Dermis microvascular lymphatic vessel endothelial cell (primary cell): Measurements from ENCODE around the gene SWAP70. TPM values are rescaled to one million over a fixed set of nuclear protein-coding genes. Genes with fewer than 3 reads are reported as not detected.
A peak's percentile ranks its signal among the peaks of the same experiment; 100 is the strongest.

Source experiments
- DNase-seq, 2 donors: peaks; one replicate each; pipeline versions ENCODE4 v3.0.0 to v3.0.0-alpha.2; 2010; ENCODE audit warnings: low read depth in 2 of 2
- total RNA-seq: library from RNA; depleted of rRNA; stranded (reverse); fragments of >200 nt; gene quantifications from 2 replicates; pipeline ENCODE4 v1.2.1, GENCODE V29; 2014

The SWAP70 gene
- total RNA-seq, 1 donor from 2014 or later = 55.8 TPM

GRCh38 chr11:9748361-9748970 lies 84.6 kb downstream of the SWAP70 start:
- peak; percentile 59 to 82 for DNase-seq

DNA sequence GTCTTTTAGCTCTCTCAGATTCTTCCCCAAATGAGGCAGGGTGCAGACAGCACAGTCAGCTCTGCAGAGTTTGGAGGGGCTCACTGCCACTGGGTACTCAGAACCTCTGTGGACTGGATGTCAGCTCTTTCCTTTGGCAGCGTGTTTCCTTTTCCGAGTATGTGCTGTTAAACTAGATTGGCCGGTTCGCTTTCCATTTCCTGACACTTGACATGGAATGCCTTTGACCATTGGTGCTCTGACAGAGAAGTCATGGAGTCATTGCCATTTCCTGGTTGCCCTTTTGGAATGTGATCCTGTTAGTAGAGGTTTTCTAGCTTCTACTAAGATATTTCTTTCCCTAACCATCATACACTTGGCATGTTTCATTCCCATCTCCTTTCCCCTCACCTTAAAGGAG lies 86.7 kb downstream of the SWAP70 start:
- peak in 1 of 2 donors; percentile 34 for DNase-seq

GRCh38 chr11:9752091-9752490 lies 88.2 kb downstream of the SWAP70 start:
- DNase-seq = no peak

GRCh38 chr11:9753021-9753420 lies 89.1 kb downstream of the SWAP70 start:
- DNase-seq = no peak

- DNase-seq = no peak
Observed at GRCh38 chr11:9754010-9754471, 90.2 kb downstream of the SWAP70 start.

DNA sequence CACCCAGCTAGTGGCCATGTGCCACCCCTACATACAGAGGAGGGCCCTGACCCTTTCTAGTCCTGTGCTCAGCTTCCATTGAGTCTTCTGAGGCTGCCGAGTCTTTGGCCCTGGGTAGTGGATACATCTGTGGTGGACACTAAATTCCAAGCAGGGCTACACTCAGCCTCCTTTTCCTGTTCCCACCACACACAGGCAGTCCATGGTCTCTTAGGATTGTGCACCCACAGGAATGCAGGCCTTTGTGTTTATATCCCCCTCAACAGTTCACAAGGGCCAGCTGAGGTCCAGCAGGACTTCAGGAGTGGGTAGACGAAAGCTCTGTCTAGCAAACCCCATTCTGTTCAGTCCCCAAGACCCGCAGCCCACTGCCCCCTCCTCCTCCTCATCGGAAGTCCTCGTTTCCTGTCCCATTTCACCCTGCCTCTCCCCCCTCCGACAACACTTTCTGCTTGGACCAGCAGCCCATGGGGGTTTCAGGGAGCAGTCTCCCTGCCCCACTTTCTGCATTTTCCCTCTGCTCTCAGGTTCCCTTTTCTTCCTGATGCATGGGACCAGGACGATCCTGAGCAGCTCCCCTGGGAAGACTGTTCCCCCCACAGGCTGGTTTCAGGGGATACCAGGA lies 91.8 kb downstream of the SWAP70 start:
- DNase-seq = peak in 1 of 2 donors; percentile 50

GRCh38 chr11:9756461-9756860 lies 92.6 kb downstream of the SWAP70 start:
- no peak for DNase-seq

DNA sequence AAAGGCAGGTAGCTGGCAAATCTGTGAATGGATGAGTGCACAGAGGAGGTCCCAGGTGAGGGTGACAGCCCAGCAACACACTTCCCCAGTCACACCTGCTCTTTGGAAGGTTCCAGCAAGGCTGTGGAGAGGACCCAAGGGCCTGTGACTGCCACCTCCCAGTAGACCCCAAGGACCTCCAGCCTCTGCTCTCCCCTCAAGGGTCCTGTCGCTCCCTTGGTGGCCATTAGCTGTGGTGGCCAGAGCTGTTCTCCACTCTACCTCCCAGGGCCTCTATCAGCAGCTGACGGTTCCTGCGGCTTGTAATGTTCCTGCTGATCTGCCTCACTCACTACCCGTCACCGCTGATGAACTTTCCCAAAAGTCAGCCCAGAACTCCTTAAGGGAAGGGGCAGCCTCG lies 93.0 kb downstream of the SWAP70 start:
- DNase-seq = no peak

- peak; percentile 43 to 83 for DNase-seq
Observed at GRCh38 chr11:9757809-9758636, 94.1 kb downstream of the SWAP70 start.

- peak; percentile 43 to 93 for DNase-seq
Observed at GRCh38 chr11:9758637-9759518, 95.0 kb downstream of the SWAP70 start.

DNA sequence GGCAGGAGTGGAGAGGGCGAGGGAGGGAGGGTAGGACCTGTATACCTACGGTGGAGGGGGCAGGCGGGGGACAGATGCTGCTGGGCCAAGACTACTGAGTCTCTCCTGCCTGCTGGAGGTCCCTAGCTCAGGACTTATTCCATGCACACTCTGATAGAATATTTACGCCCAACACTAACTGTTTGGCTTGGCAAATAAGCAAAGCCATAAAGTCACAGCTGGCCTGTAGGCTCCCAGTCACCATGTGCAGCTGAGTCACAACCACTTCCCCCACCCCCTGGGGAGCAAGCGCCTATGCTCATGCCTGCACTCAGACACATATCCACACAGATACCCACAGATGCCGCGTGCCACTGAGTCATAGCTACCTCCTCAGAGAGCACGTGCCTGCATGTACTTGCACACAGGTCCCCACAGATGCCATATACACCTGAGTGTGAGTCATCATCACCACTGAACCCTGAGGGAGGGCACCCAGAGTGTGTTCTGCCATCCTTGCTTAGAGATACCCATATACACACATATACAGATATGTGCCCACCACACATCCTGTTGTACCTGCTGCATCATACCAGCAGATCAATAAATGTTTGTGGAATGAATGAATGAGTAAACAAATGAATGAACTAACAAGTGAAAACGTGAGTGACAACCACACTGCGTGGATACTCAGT lies 95.8 kb downstream of the SWAP70 start:
- DNase-seq = peak; percentile 97 to 100

- DNase-seq = peak in 1 of 2 donors; percentile 33
Observed at GRCh38 chr11:9760193-9760575, 96.3 kb downstream of the SWAP70 start.

DNA sequence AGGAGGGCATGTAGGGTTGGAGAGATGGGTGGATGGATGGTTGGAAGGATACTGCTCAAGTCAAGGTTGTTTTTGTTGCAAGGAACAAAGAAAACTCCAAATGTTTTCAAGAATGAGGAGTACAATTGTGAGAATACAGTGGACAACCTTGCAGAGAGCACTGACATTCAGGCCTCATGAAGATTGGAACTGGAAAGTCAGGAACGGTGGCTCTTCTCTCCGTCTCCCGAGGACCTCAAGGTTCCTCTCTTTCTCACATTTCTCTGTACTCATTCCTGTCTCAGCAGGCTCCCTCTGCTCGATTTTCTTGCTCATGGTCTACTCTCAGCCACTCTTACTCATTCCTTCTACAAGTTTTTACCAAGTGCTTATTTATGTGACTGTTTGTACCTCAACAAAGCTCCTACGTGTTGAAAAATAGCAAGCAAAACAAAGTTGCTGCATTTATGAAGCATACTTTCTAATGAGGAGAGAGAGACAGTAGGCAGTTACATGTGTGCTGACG lies 97.6 kb downstream of the SWAP70 start:
- DNase-seq = no peak

GRCh38 chr11:9762531-9762930 lies 98.7 kb downstream of the SWAP70 start:
- no peak for DNase-seq

GRCh38 chr11:9763301-9763700 lies 99.4 kb downstream of the SWAP70 start:
- DNase-seq = no peak

- DNase-seq = peak; percentile 87 to 94
Observed at GRCh38 chr11:9765320-9766101, 101.6 kb downstream of the SWAP70 start.

- no peak for DNase-seq
Observed at GRCh38 chr11:9769621-9770020, 105.7 kb downstream of the SWAP70 start.

- DNase-seq = no peak
Observed at GRCh38 chr11:9771071-9771511, 107.2 kb downstream of the SWAP70 start.

- no peak for DNase-seq
Observed at GRCh38 chr11:9772218-9772617, 108.3 kb downstream of the SWAP70 start.

DNA sequence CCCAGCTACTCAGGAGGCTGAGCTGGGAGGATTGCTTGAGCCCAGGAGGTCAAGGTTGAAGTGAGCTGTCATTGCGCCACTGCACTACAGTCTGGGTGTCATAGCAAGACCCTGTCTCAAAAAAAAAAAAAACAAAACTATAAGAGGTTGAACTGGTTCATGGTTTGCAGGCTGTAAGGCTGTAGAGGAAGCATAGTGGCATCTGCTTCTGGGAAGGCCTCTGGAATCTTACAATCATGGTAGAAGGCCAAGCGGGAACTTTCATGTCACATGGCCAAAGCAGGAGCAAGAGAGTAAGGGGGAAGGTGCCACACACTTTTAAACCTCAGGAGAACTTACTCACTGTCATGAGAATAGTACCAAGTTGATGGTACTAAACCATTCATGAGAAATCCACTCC lies 109.6 kb downstream of the SWAP70 start:
- DNase-seq = no peak
